BE2C (cell line): Measurements from ENCODE around the gene CD99L2.

Experiments
- DNase-seq: peaks from one replicate; pipeline ENCODE4 v3.0.0-alpha.2; 2020
- H3K27me3 ChIP-seq: fragments of 250-450 bp; sonication (Bioruptor Pico); 2 replicates; pipeline ENCODE4 v1.5.1; 2020; ENCODE audit warnings: mild to moderate bottlenecking
- H3K36me3 ChIP-seq: fragments of 250-450 bp; sonication (Bioruptor Pico); 2 replicates; pipeline ENCODE4 v1.5.1; 2020; ENCODE audit warnings: mild to moderate bottlenecking
- H3K4me1 ChIP-seq: fragments of 250-450 bp; sonication (Bioruptor Pico); 2 replicates; pipeline ENCODE4 v1.5.1; 2020
- H3K4me3 ChIP-seq: 2 replicates; pipeline ENCODE4 v1.5.1; 2011; ENCODE audit warnings: low read depth, low read length
- H3K9me3 ChIP-seq: fragments of 250-450 bp; sonication (Bioruptor Pico); 2 replicates; pipeline ENCODE4 v1.5.1; 2020
- CTCF ChIP-seq: IDR thresholded peaks from 2 replicates; pipeline ENCODE4 v1.5.1; 2012; ENCODE audit warnings: mild to moderate bottlenecking, low read depth, low read length

CD99L2 gene

GRCh38 chrX:150935467-150935866 is 37.0 kb upstream of the CD99L2 start:
- Histone ChIP-seq H3K27me3 (no peaks in the 10 kb centered on the region), H3K4me3 (no peak overlapping the region), H3K4me1 (no peaks in the 10 kb centered on the region), H3K36me3 (no peaks in the 10 kb centered on the region), H3K9me3 (no peaks in the 10 kb centered on the region)
- TF ChIP-seq CTCF, result no peak
- no peak for DNase-seq

GRCh38 chrX:150934453-150934852 is 36.0 kb upstream of the CD99L2 start:
- Histone ChIP-seq H3K9me3 (no peaks in the 10 kb centered on the region), H3K27me3 (no peaks in the 10 kb centered on the region), H3K4me3 (no peak overlapping the region), H3K4me1 (no peaks in the 10 kb centered on the region), H3K36me3 (no peaks in the 10 kb centered on the region)
- no peak for TF ChIP-seq CTCF
- DNase-seq, result no peak

GRCh38 chrX:150933945-150934350 is 35.5 kb upstream of the CD99L2 start:
- TF ChIP-seq CTCF, result no peak
- Histone ChIP-seq H3K4me1 (no peaks in the 10 kb centered on the region), H3K9me3 (no peaks in the 10 kb centered on the region), H3K27me3 (no peaks in the 10 kb centered on the region), H3K36me3 (no peaks in the 10 kb centered on the region), H3K4me3 (no peak overlapping the region)
- no peak for DNase-seq

GRCh38 chrX:150929058-150929457 is 30.6 kb upstream of the CD99L2 start:
- H3K27me3 ChIP-seq, result no peaks in the 10 kb centered on the region
- H3K36me3 ChIP-seq, result no peaks in the 10 kb centered on the region
- H3K4me3 ChIP-seq, result no peak overlapping the region
- TF ChIP-seq CTCF, result no peak
- no peak for DNase-seq
- no peaks in the 10 kb centered on the region for H3K9me3 ChIP-seq
- no peaks in the 10 kb centered on the region for H3K4me1 ChIP-seq

- no peak for TF ChIP-seq CTCF
- no peak for DNase-seq
- Histone ChIP-seq H3K4me3 (no peak overlapping the region), H3K9me3 (no peaks in the 10 kb centered on the region), H3K4me1 (no peaks in the 10 kb centered on the region), H3K36me3 (no peaks in the 10 kb centered on the region), H3K27me3 (no peaks in the 10 kb centered on the region)
These were observed 28.3 kb upstream of the CD99L2 start for GRCh38 chrX:150926791-150927190.

- Histone ChIP-seq H3K36me3 (no peaks in the 10 kb centered on the region), H3K27me3 (no peaks in the 10 kb centered on the region), H3K9me3 (no peaks in the 10 kb centered on the region), H3K4me3 (no peak overlapping the region), H3K4me1 (no peaks in the 10 kb centered on the region)
- no peak for DNase-seq
- no peak for TF ChIP-seq CTCF
These were observed 27.8 kb upstream of the CD99L2 start for GRCh38 chrX:150926304-150926703.
